Neuronal stem cell (in vitro differentiated cells): ENCODE measurements around the gene ZNF148.

Source experiments
- DNase-seq: peaks from one replicate; pipeline ENCODE4 v3.0.0-alpha.2; 2013; ENCODE audit warnings: low spot score
- H2AFZ ChIP-seq: one replicate; pipeline ENCODE4 v1.6.1; 2013; ENCODE audit warnings: mild to moderate bottlenecking, low read length, inconsistent platforms
- H2AK5ac ChIP-seq: 2 replicates; pipeline ENCODE4 v1.6.1; 2013; ENCODE audit warnings: low read depth, mild to moderate bottlenecking, inconsistent platforms, low read length, moderate library complexity, mixed read lengths
- H2BK120ac ChIP-seq: 2 replicates; pipeline ENCODE4 v1.6.1; 2013; ENCODE audit warnings: low read depth, mild to moderate bottlenecking, inconsistent platforms, low read length, moderate library complexity, mixed read lengths
- H2BK12ac ChIP-seq: one replicate; pipeline ENCODE4 v1.6.1; 2013; ENCODE audit warnings: low read length, inconsistent platforms
- H2BK15ac ChIP-seq: 2 replicates; pipeline ENCODE4 v1.6.1; 2013; ENCODE audit warnings: mild to moderate bottlenecking, low read length, inconsistent platforms, mixed read lengths
- H2BK5ac ChIP-seq: one replicate; pipeline ENCODE4 v1.6.1; 2013; ENCODE audit warnings: inconsistent platforms, mild to moderate bottlenecking, low read length, moderate library complexity
- H3K14ac ChIP-seq: one replicate; pipeline ENCODE4 v1.6.1; 2013; ENCODE audit warnings: low read length, inconsistent platforms
- H3K18ac ChIP-seq: 2 replicates; pipeline ENCODE4 v1.6.1; 2013; ENCODE audit warnings: low read length, inconsistent platforms
- H3K23ac ChIP-seq: 2 replicates; pipeline ENCODE4 v1.6.1; 2013; ENCODE audit warnings: low read depth, mild to moderate bottlenecking, mixed read lengths, low read length, inconsistent platforms; ENCODE audit not compliant: poor library complexity
- H3K27ac ChIP-seq: replicated peaks from 3 replicates; pipeline ENCODE4 v1.5.1; 2013; ENCODE audit warnings: low read length, inconsistent platforms
- H3K27me3 ChIP-seq, 3 experiments: 2 replicates each; pipeline ENCODE4 v1.6.1; 2013; ENCODE audit warnings: low read length in 3 of 3, mild to moderate bottlenecking in 2 of 3, inconsistent platforms in 1 of 3, low read depth in 1 of 3, mixed read lengths in 1 of 3, moderate library complexity in 1 of 3; ENCODE audit not compliant: control insufficient read depth in 3 of 3, insufficient read depth in 3 of 3
- H3K36me3 ChIP-seq, 2 donors: replicated peaks in 1 of 2; 2 replicates each; pipeline ENCODE4 v1.6.1; 2013; ENCODE audit warnings: low read length in 2 of 2; ENCODE audit not compliant: control insufficient read depth in 2 of 2, insufficient read depth in 2 of 2
- H3K4ac ChIP-seq: 2 replicates; pipeline ENCODE4 v1.6.1; 2013; ENCODE audit warnings: inconsistent platforms, mild to moderate bottlenecking, low read length, moderate library complexity
- H3K4me1 ChIP-seq, 2 donors: 1 replicate in 1 of 2; 2 replicates in 1 of 2; pipeline ENCODE4 v1.6.1; 2013; ENCODE audit warnings: low read length in 2 of 2, low read depth in 1 of 2; ENCODE audit not compliant: control insufficient read depth in 2 of 2, insufficient read depth in 1 of 2
- H3K4me2 ChIP-seq: one replicate; pipeline ENCODE4 v1.6.1; 2013; ENCODE audit warnings: mild to moderate bottlenecking, low read length, inconsistent platforms; ENCODE audit not compliant: insufficient read depth, poor library complexity, severe bottlenecking
- H3K4me3 ChIP-seq, 2 donors: 2 replicates each; pipeline ENCODE4 v1.5.1; 2013; ENCODE audit warnings: low read length in 2 of 2, mild to moderate bottlenecking in 2 of 2, inconsistent platforms in 1 of 2, moderate library complexity in 1 of 2
- H3K79me1 ChIP-seq: one replicate; pipeline ENCODE4 v1.6.1; 2013; ENCODE audit warnings: low read depth, mild to moderate bottlenecking, inconsistent platforms, low read length, moderate library complexity
- H3K9ac ChIP-seq: one replicate; pipeline ENCODE4 v1.6.1; 2013; ENCODE audit warnings: mild to moderate bottlenecking, low read depth, low read length, inconsistent platforms; ENCODE audit not compliant: poor library complexity
- H3K9me3 ChIP-seq, 2 donors: replicated peaks in 1 of 2; 2 replicates each; pipeline versions ENCODE3 to v1.6.1; 2013; ENCODE audit warnings: low read length in 2 of 2, mild to moderate bottlenecking in 2 of 2, inconsistent platforms in 1 of 2, low read depth in 1 of 2, mixed read lengths in 1 of 2, moderate library complexity in 1 of 2; ENCODE audit not compliant: control insufficient read depth in 2 of 2, insufficient read depth in 1 of 2
- H4K8ac ChIP-seq: one replicate; pipeline ENCODE4 v1.6.1; 2013; ENCODE audit warnings: low read depth, mild to moderate bottlenecking, inconsistent platforms, low read length, moderate library complexity
- H4K91ac ChIP-seq: one replicate; pipeline ENCODE4 v1.6.1; 2013; ENCODE audit warnings: low read length, low read depth, mild to moderate bottlenecking, inconsistent platforms; ENCODE audit not compliant: poor library complexity
- WGBS, 2 donors: extraction: QIAGEN DNeasy Blood & Tissue Kit; methylation state at CpG; one replicate each; pipeline ENCODE4 v1.1.7; 2013; ENCODE audit warnings: missing lambda C conversion rate in 2 of 2, mixed read lengths in 1 of 2; ENCODE audit not compliant: insufficient read length in 2 of 2, insufficient replicate concordance in 1 of 2; ENCODE audit errors: extremely low coverage in 2 of 2; 5-methylcytosine and 5-hydroxymethylcytosine counted together

The ZNF148 gene

GRCh38 chr3:125212509-125213363, 162.4 kb downstream of the ZNF148 start, which contains the start of gene SLC12A8:
SLC12A8 (minus strand) TSS chr3:125212748; CDS start chr3:125211349, 1,399 bp downstream.
- no CpG with 5 or more reads among the region's 55 CpGs for WGBS, 2 donors
- peak within 1 kb of the TSS; percentile 78 for H3K9ac ChIP-seq
- peak within 1 kb of the TSS; percentile 79 for H3K4ac ChIP-seq
- peak within 1 kb of the TSS; percentile 92 for H2BK5ac ChIP-seq
- peak within 1 kb of the TSS; percentile 95 for H2AFZ ChIP-seq
- H3K27ac ChIP-seq = no peak within 1 kb of the TSS
- peak within 1 kb of the TSS; percentile 100 for H3K4me2 ChIP-seq
- peak within 1 kb of the TSS; percentile 96 for H2BK15ac ChIP-seq
- peak within 1 kb of the TSS; percentile 91 for H2BK12ac ChIP-seq
- H3K36me3 ChIP-seq = no peaks in the 10 kb centered on the region
- peak within 1 kb of the TSS; percentile 41 to 85 for H3K4me3 ChIP-seq
- peak within 1 kb of the TSS; percentile 87 for H3K23ac ChIP-seq
- peaks cover 0 to 61% (median 4%) of the 10 kb centered on the region in 3 experiments for H3K27me3 ChIP-seq
- H3K14ac ChIP-seq = peak within 1 kb of the TSS; percentile 95
- H4K8ac ChIP-seq = peak within 1 kb of the TSS; percentile 99
- peaks cover 2% of the 10 kb centered on the region for H3K79me1 ChIP-seq
- peak within 1 kb of the TSS; percentile 60 for H4K91ac ChIP-seq
- peak within 1 kb of the TSS; percentile 83 for H2BK120ac ChIP-seq
- DNase-seq = no peak
- no peaks in the 10 kb centered on the region for H3K9me3 ChIP-seq
- peaks cover 5 to 15% of the 10 kb centered on the region in 2 donors for H3K4me1 ChIP-seq
- peak within 1 kb of the TSS; percentile 99 for H2AK5ac ChIP-seq
- H3K18ac ChIP-seq = peak within 1 kb of the TSS; percentile 96

DNA sequence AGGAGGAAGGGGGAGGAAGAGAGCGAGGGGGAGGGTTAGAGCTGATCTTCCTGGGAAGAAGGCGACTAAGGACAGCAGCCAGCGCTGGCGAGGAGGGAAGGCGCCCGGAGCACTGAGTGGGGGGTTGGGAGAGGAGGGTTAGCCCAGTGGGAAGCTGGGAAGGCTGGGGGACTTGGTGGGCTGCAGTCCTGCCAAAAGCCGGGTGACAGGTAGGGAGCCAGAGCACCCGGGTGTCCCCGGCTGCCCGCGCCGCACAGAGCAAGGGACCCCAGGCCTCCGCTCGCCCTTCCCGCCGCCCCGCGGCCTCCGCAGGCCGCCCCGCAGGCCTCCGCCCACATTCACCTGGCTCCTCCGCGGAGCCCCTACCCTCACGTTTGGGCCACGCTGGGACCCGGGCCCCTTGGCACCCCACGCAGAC, 163.0 kb downstream of the ZNF148 start:
- H3K9ac ChIP-seq = peak overlapping the region; percentile 78

DNA sequence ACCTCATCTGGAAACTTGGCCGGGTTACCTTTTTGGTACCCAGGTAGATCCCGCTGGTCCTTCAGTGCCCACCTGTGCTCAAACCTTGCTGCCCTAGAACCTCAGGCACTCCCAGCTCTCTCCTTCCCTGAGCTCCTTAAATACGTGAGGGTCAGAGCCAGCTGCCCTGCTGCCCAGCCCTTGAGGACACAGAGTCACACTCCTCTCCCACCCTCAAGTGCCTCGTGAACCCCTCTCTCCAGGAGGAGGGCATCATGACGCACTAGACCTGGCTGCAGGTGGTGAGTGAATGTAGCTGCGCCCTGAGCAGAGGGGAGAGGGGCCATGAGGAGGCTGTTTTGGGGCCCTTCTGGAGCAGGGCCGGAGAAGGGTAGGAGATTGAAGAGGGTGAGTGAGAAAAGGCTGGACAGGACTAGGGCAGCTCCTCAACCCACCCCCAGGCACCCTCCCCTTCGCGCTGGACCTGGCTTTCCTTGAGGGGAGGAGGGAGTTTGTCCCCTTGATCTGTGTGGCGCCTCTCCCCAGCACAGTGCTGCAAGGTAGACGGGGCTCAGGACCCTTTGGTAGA, 163.5 kb downstream of the ZNF148 start:
- no peak for DNase-seq
- Histone ChIP-seq H3K27me3 (peaks cover 0 to 62% (median 4%) of the 10 kb centered on the region in 3 experiments), H2BK5ac (peak overlapping the region; percentile 92)

More for the DNA sequence above, 163.0 kb downstream of the ZNF148 start:
- H3K4me1 ChIP-seq = peaks cover 5 to 15% of the 10 kb centered on the region in 2 donors
- WGBS, 2 donors = no CpG with 5 or more reads among the region's 28 CpGs
- H3K27ac ChIP-seq = no peak overlapping the region
- peak overlapping the region; percentile 100 for H3K4me2 ChIP-seq
- H3K79me1 ChIP-seq = peaks cover 2% of the 10 kb centered on the region
- peak overlapping the region; percentile 82 for H2AK5ac ChIP-seq
- H3K14ac ChIP-seq = peak overlapping the region; percentile 9
- peak overlapping the region; percentile 79 for H3K4ac ChIP-seq
- H3K36me3 ChIP-seq = no peaks in the 10 kb centered on the region
- peak overlapping the region; percentile 96 for H2BK15ac ChIP-seq
- H4K91ac ChIP-seq = peak overlapping the region; percentile 60
- peak overlapping the region; percentile 95 for H2AFZ ChIP-seq
- H3K9me3 ChIP-seq = no peaks in the 10 kb centered on the region
- H2BK5ac ChIP-seq = peak overlapping the region; percentile 92
- H3K23ac ChIP-seq = peak overlapping the region; percentile 87
- H4K8ac ChIP-seq = no peak overlapping the region
- H3K4me3 ChIP-seq = peak overlapping the region; percentile 41 to 85
- peak overlapping the region; percentile 96 for H3K18ac ChIP-seq
- H2BK120ac ChIP-seq = no peak overlapping the region
- H3K27me3 ChIP-seq = peaks cover 0 to 61% (median 4%) of the 10 kb centered on the region in 3 experiments
- peak; percentile 27 for DNase-seq
- H2BK12ac ChIP-seq = peak overlapping the region; percentile 60

More for the DNA sequence above, 163.5 kb downstream of the ZNF148 start:
- Histone ChIP-seq H3K79me1 (peaks cover 2% of the 10 kb centered on the region), H3K9ac (peak overlapping the region; percentile 31), H4K91ac (no peak overlapping the region), H3K36me3 (no peaks in the 10 kb centered on the region), H3K4me3 (peak overlapping the region; percentile 41 to 85), H3K18ac (peak overlapping the region; percentile 93), H4K8ac (peak overlapping the region; percentile 99), H3K27ac (no peak overlapping the region), H3K23ac (peak overlapping the region; percentile 76), H2BK12ac (peak overlapping the region; percentile 91), H3K4ac (peak overlapping the region; percentile 30), H3K4me2 (peak overlapping the region; percentile 47), H2AFZ (peak overlapping the region; percentile 95), H3K9me3 (no peaks in the 10 kb centered on the region), H2BK15ac (peak overlapping the region; percentile 96), H2BK120ac (peak overlapping the region; percentile 83), H3K4me1 (peaks cover 5 to 15% of the 10 kb centered on the region in 2 donors), H3K14ac (peak overlapping the region; percentile 95), H2AK5ac (peak overlapping the region; percentile 99)
- no CpG with 5 or more reads among the region's 11 CpGs for WGBS, 2 donors
